ENCODE results near the gene PSAPL1.

Gene PSAPL1

GRCh38 chr4:7419961-7420660 is 14.6 kb downstream of the PSAPL1 start:
- DNase-seq (ENCODE audit: low read depth in 1 of 2, low spot score in 1 of 2) = no peak

DNA sequence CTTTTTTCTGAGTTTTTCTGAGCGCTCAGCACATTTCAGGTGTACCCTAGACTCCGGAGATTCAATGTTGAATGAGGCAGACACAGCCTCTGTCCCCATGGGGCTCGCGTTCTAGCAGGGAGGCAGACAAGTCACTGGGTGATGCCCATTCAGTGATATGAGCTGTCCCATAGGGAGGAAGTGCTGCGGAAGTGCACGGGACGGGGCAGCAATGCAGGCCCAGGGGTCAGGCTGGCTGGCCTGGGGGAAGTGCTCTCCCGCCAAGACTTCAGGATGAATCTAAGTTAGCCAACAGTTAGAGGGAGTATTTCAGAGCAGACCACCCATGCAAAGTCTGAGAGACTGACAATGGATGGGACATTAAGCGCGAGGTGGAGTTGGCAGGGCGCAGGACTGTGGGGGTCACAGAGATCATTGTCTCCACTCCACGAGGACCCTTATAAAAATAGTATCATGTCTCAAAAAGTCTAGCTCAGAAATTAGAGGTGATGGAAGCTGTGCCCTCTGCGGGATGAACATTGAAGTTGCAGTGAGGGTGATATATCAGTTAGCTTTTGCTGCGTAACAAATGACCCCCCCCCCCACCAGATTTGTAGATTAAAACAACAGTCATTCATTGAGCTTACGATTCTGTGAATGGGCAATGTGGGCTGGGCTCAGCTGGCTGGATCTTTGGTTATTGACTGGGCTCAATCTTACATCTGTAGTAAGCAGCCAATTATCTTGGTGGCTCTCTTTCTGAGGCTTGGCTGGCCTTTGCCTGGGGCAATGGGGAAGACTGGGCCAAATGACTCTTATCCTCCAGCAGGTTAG is 16.4 kb downstream of the PSAPL1 start:
- no peak for DNase-seq (ENCODE audit: low read depth in 1 of 2, low spot score in 1 of 2)

DNA sequence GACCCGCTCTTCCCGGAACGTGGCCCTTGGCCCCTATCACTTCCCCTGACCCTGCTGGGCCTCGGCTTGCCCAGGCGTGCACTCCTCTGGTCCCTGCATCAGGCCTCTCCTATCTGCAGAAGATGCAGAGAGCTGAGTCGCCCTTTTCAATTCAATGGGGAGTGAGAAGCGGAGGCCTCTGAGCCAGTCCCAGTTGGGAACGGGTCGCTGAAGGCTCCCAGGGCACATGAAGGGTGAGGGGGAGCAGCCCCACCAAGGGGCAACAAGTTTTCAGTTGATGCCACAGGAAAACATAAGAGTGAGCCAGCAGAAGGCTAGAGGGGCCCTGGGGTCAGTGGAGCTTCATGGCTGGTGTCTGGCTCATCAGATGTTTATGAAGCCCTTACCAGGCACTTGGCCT is 17.1 kb downstream of the PSAPL1 start:
- DNase-seq (ENCODE audit: low read depth in 1 of 2, low spot score in 1 of 2) = no peak

- no peak for DNase-seq (ENCODE audit: low read depth in 1 of 2, low spot score in 1 of 2)
Observed at GRCh38 chr4:7416745-7417432, 17.8 kb downstream of the PSAPL1 start.

GRCh38 chr4:7415927-7416686 is 18.6 kb downstream of the PSAPL1 start:
- DNase-seq (ENCODE audit: low read depth in 1 of 2, low spot score in 1 of 2) = no peak

DNA sequence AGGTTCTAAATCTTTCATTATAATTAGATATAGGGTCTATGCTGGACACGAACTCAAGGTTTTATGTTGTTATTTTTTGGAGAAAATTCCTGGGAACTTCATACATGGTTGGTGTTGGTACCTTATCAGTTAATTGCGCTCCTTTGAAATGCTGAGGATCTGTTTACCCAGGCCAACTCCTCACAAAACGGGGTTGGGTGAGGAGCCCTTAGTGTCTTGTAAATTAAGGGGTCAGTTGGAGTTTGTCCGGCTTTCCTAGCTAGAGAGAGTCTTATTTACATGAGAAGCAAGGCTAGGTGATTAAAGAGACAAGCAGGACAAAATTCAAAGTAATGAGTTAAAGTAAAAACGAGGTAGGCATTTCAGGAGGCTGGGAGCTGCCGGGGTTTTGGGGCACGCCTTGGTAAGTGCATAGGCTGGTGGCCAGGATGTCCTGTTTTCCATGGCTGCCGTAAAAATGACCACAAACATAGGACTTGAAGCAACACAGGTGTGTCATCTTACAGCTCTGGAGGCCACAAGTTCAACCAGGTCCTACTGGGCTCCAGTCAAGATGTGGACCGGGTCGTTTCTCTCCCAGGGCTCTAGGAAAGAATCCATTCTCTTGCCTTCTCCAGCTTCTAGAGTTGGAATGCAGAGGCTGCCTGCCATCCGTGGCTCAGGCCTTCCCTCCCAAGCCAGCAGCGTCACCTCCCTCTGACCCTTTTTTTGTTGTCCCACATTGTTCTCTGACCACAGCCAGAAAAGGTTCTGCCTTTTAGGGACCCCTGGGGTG is 19.8 kb downstream of the PSAPL1 start:
- no peak for DNase-seq (ENCODE audit: low read depth in 1 of 2, low spot score in 1 of 2)

GRCh38 chr4:7414046-7414445 is 20.7 kb downstream of the PSAPL1 start:
- DNase-seq (ENCODE audit: low read depth in 1 of 2, low spot score in 1 of 2) = no peak

GRCh38 chr4:7412554-7412912 is 22.2 kb downstream of the PSAPL1 start:
- DNase-seq (ENCODE audit: low read depth in 1 of 2, low spot score in 1 of 2) = no peak

- DNase-seq (ENCODE audit: low read depth in 1 of 2, low spot score in 1 of 2) = no peak
Observed at GRCh38 chr4:7411896-7412553, 22.7 kb downstream of the PSAPL1 start.

DNA sequence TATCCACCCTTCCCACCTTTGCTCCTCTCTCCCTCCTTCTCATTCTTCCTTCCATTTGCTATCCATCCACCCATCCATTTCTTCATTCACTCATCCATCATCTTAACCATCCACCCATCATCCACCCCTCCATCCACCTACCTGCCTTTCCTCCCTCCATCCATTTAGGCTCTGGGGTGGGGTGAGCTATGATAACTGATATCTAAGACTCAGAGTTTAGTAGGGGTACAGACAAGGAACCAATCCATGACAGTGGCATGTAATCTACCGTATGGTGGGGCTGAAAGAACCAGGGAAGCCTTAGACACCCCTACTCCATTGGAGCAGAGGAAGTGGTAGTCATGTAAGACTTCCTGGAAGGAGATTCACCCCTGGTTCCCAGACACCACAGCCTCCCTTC is 23.2 kb downstream of the PSAPL1 start:
- DNase-seq (ENCODE audit: low read depth in 1 of 2, low spot score in 1 of 2) = no peak

GRCh38 chr4:7410446-7410845 is 24.3 kb downstream of the PSAPL1 start:
- DNase-seq (ENCODE audit: low read depth in 1 of 2, low spot score in 1 of 2) = no peak

DNA sequence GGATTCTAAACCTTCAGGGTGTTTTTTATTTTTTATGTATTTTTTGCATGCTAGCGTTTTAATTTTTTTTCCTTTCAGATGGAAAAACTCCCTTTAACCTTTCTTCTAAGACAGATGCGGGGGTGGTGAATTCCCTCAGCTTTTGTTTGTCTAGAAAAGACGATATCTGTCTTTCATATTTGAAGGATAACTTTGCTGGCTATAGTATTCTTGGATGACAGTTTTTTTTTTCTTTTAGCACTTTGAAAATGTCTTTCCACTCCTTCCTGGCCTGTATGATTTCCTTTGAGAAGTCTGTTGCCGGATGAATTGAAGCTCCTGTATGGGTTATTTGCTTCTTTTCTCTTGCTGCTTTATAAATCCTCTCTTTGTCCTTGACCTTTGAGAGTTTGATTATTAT is 26.6 kb downstream of the PSAPL1 start:
- no peak for DNase-seq (ENCODE audit: low read depth in 1 of 2, low spot score in 1 of 2)

DNA sequence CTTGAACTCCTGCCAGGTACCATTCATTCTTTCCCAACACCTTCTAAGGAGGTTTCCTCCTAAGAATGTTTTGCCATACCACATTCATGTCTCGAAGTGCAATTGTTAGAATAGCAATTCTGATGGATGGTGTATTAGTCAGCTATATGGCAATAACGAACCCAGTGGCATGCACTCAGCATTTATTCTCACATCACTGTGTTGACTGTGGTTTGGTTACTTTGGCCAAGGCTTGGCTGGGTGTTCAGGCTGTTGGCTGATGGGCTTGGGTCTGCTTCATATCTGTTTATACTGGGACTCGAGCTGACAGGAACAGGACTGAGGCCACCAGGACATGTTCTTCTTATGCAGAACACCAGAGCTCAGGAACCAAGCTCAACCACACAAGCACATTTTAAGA is 31.7 kb downstream of the PSAPL1 start:
- no peak for DNase-seq (ENCODE audit: low read depth in 1 of 2, low spot score in 1 of 2)

DNA sequence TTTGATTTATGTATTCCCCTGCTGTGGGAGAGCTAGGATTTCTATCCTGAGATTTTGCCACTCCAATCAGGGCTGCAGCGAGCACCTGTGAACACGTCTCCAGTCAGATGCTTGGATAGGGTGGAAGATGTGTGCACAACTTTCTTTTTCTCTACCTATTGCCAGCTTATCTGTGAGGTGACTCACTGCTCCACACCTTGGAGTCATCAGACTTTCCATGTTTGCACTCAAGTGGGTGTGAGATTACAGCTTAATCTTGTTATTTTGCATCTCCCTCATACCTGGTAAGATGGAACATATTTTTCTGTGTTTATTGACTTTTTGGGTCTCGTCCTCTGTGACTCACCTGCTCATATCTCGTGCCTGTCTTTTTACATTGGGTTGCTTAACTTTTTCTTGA is 32.2 kb downstream of the PSAPL1 start:
- no peak for DNase-seq (ENCODE audit: low read depth in 1 of 2, low spot score in 1 of 2)

DNA sequence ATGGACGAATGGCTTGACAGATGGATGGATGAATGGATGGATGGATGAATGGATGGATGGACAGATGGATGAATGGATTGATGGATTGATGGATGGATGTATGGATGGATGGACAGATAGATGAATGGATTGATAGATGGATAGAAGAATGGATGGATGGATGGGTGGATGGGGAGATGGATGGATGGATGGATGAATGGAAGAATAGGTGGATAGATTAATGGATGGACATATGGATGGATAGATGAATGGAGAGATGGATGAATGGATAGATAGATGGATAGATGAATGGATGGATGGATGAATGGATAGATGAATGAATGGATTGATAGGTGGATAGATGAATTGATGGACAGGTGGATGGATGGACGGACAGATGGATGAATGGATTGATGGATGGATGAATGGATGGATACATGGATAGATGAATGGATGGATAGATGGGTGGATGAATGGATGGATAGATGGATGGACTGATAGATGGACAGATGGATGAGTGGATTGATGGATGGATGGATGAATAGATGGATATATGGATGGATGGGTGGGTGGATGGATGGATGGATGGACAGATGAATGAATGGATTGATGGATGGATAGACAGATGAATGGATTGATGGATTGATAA is 33.9 kb downstream of the PSAPL1 start:
- DNase-seq (ENCODE audit: low read depth in 1 of 2, low spot score in 1 of 2) = no peak

- DNase-seq (ENCODE audit: low read depth in 1 of 2, low spot score in 1 of 2) = no peak
Observed at GRCh38 chr4:7399440-7400234, 35.1 kb downstream of the PSAPL1 start.

GRCh38 chr4:7398788-7399439 is 35.8 kb downstream of the PSAPL1 start:
- no peak for DNase-seq (ENCODE audit: low read depth in 1 of 2, low spot score in 1 of 2)

- DNase-seq (ENCODE audit: low read depth in 1 of 2, low spot score in 1 of 2) = no peak
Observed at GRCh38 chr4:7398104-7398423, 36.7 kb downstream of the PSAPL1 start.

All from activated CD4-positive, alpha-beta T cell treated with anti-CD3 and anti-CD28 coated beads, Interleukin-2, amount 50 U/mL, for 24 hours (primary cell).